ENCODE results near the gene BHLHE40.

- TF ChIP-seq POLR2AphosphoS5 (IDR thresholded peaks at IDR 0.05) (no peak), CTCF (IDR thresholded peaks at IDR 0.05) (no peak)
These were observed 27.5 kb downstream of the BHLHE40 start for GRCh38 chr3:5006755-5007202.
